Sigmoid colon (tissue), 4 donors: Measurements from ENCODE around the gene METRNL.

Source experiments
- EP300 ChIP-seq, 4 donors: sonication (generic); formaldehyde crosslinking; IDR thresholded peaks; one replicate each; pipeline ENCODE4 v1.6.1; 2017; ENCODE audit warnings: antibody characterized with exemption in 4 of 4
- POLR2A ChIP-seq, 2 donors: fragments of 450-650 bp; IDR thresholded peaks; one replicate each; pipeline ENCODE4 v1.6.1; 2016; ENCODE audit warnings: antibody characterized with exemption in 2 of 2, mild to moderate bottlenecking in 2 of 2, moderate library complexity in 2 of 2
- TF ChIP-seq, protein P1 (sequence below), 4 experiments: fragments of 450-650 bp in 3 of 4; fragments of 200-600 bp in 1 of 4; IDR thresholded peaks; one replicate each; pipeline ENCODE4 v1.5.1; 2016 to 2019; ENCODE audit warnings: antibody characterized with exemption in 4 of 4, mild to moderate bottlenecking in 3 of 4, moderate library complexity in 2 of 4

- TF ChIP-seq POLR2A (IDR thresholded peaks at IDR 0.05) (no peak), EP300 (IDR thresholded peaks at IDR 0.05) (no peak)
- TF ChIP-seq, protein P1, sequence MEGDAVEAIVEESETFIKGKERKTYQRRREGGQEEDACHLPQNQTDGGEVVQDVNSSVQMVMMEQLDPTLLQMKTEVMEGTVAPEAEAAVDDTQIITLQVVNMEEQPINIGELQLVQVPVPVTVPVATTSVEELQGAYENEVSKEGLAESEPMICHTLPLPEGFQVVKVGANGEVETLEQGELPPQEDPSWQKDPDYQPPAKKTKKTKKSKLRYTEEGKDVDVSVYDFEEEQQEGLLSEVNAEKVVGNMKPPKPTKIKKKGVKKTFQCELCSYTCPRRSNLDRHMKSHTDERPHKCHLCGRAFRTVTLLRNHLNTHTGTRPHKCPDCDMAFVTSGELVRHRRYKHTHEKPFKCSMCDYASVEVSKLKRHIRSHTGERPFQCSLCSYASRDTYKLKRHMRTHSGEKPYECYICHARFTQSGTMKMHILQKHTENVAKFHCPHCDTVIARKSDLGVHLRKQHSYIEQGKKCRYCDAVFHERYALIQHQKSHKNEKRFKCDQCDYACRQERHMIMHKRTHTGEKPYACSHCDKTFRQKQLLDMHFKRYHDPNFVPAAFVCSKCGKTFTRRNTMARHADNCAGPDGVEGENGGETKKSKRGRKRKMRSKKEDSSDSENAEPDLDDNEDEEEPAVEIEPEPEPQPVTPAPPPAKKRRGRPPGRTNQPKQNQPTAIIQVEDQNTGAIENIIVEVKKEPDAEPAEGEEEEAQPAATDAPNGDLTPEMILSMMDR (IDR thresholded peaks at IDR 0.05): no peak
Measured at GRCh38 chr17:83046448-83047181, 32.8 kb upstream of the METRNL start.
